ENCODE data around the gene HECW1.

Gene HECW1

DNA sequence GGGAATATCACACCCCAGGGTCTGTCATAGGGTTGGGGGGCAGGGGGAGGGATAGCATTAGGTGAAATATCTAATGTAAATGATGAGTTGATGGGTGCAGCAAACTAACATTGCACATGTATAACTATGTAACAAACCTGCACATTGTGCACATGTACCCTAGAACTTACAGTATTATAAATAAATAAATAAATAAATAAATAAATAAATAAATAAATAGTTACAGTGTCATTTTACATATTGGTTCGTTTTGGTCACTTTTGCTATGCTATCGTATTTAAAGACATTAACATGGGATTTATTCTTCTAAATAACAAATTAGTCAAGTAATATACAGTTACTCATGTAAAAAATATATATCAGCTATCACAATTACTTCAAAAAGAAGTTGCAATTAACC is 228.7 kb downstream of the HECW1 start (continued):
- TF ChIP-seq, protein P1, sequence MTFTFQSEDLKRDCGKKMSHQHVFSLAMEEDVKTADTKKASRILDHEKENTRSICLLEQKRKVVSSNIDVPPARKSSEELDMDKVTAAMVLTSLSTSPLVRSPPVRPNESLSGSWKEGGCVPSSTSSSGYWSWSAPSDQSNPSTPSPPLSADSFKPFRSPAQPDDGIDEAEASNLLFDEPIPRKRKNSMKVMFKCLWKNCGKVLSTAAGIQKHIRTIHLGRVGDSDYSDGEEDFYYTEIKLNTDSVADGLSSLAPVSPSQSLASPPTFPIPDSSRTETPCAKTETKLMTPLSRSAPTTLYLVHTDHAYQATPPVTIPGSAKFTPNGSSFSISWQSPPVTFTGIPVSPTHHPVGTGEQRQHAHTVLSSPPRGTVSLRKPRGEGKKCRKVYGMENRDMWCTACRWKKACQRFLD (tag by site-specific recombination; IDR thresholded peaks at IDR 0.05) = no peak
- no peak for TF ChIP-seq HOXC10 (CRISPR knock-in tag; IDR thresholded peaks at IDR 0.05)
- TF ChIP-seq, protein P2, sequence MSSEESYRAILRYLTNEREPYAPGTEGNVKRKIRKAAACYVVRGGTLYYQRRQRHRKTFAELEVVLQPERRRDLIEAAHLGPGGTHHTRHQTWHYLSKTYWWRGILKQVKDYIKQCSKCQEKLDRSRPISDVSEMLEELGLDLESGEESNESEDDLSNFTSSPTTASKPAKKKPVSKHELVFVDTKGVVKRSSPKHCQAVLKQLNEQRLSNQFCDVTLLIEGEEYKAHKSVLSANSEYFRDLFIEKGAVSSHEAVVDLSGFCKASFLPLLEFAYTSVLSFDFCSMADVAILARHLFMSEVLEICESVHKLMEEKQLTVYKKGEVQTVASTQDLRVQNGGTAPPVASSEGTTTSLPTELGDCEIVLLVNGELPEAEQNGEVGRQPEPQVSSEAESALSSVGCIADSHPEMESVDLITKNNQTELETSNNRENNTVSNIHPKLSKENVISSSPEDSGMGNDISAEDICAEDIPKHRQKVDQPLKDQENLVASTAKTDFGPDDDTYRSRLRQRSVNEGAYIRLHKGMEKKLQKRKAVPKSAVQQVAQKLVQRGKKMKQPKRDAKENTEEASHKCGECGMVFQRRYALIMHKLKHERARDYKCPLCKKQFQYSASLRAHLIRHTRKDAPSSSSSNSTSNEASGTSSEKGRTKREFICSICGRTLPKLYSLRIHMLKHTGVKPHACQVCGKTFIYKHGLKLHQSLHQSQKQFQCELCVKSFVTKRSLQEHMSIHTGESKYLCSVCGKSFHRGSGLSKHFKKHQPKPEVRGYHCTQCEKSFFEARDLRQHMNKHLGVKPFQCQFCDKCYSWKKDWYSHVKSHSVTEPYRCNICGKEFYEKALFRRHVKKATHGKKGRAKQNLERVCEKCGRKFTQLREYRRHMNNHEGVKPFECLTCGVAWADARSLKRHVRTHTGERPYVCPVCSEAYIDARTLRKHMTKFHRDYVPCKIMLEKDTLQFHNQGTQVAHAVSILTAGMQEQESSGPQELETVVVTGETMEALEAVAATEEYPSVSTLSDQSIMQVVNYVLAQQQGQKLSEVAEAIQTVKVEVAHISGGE (tag by site-specific recombination; conservative IDR thresholded peaks at IDR 0.05; ENCODE audit: low read depth) = peak; percentile 65
- TF ChIP-seq ZFP69B (tag by site-specific recombination; IDR thresholded peaks at IDR 0.05) = no peak
- TF ChIP-seq ZFP37 (tag by site-specific recombination; IDR thresholded peaks at IDR 0.05) = no peak
- TF ChIP-seq ZNF174 (tag by site-specific recombination; IDR thresholded peaks at IDR 0.05) = no peak
- no peak for TF ChIP-seq ZNF585B (tag by site-specific recombination; IDR thresholded peaks at IDR 0.05)
- TF ChIP-seq, protein P3, sequence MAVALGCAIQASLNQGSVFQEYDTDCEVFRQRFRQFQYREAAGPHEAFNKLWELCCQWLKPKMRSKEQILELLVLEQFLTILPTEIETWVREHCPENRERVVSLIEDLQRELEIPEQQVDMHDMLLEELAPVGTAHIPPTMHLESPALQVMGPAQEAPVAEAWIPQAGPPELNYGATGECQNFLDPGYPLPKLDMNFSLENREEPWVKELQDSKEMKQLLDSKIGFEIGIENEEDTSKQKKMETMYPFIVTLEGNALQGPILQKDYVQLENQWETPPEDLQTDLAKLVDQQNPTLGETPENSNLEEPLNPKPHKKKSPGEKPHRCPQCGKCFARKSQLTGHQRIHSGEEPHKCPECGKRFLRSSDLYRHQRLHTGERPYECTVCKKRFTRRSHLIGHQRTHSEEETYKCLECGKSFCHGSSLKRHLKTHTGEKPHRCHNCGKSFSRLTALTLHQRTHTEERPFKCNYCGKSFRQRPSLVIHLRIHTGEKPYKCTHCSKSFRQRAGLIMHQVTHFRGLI (tag by site-specific recombination; IDR thresholded peaks at IDR 0.05) = no peak
- 0 out of 2 replicates have a peak, but pooled peaks have one; percentile 27 for TF ChIP-seq ZNF558 (tag by site-specific recombination; IDR thresholded peaks at IDR 0.05)
- TF ChIP-seq ZNF433 (tag by site-specific recombination; IDR thresholded peaks at IDR 0.05; ENCODE audit: low read depth) = 0 out of 2 replicates have a peak, but pooled peaks have one; percentile 35
- no peak for TF ChIP-seq ZNF600 (tag by site-specific recombination; IDR thresholded peaks at IDR 0.05)
- peak; percentile 72 for TF ChIP-seq ZNF426 (tag by site-specific recombination; IDR thresholded peaks at IDR 0.05)
- no peak for TF ChIP-seq ZNF707 (tag by site-specific recombination; IDR thresholded peaks at IDR 0.05)
- no peak for TF ChIP-seq ZNF654 (tag by site-specific recombination; IDR thresholded peaks at IDR 0.05; ENCODE audit: low read depth)
- TF ChIP-seq ZNF266 (tag by site-specific recombination; IDR thresholded peaks at IDR 0.05; ENCODE audit: low read depth) = peak; percentile 62; the same call in 1 of the 2 replicates
- TF ChIP-seq, protein P4, sequence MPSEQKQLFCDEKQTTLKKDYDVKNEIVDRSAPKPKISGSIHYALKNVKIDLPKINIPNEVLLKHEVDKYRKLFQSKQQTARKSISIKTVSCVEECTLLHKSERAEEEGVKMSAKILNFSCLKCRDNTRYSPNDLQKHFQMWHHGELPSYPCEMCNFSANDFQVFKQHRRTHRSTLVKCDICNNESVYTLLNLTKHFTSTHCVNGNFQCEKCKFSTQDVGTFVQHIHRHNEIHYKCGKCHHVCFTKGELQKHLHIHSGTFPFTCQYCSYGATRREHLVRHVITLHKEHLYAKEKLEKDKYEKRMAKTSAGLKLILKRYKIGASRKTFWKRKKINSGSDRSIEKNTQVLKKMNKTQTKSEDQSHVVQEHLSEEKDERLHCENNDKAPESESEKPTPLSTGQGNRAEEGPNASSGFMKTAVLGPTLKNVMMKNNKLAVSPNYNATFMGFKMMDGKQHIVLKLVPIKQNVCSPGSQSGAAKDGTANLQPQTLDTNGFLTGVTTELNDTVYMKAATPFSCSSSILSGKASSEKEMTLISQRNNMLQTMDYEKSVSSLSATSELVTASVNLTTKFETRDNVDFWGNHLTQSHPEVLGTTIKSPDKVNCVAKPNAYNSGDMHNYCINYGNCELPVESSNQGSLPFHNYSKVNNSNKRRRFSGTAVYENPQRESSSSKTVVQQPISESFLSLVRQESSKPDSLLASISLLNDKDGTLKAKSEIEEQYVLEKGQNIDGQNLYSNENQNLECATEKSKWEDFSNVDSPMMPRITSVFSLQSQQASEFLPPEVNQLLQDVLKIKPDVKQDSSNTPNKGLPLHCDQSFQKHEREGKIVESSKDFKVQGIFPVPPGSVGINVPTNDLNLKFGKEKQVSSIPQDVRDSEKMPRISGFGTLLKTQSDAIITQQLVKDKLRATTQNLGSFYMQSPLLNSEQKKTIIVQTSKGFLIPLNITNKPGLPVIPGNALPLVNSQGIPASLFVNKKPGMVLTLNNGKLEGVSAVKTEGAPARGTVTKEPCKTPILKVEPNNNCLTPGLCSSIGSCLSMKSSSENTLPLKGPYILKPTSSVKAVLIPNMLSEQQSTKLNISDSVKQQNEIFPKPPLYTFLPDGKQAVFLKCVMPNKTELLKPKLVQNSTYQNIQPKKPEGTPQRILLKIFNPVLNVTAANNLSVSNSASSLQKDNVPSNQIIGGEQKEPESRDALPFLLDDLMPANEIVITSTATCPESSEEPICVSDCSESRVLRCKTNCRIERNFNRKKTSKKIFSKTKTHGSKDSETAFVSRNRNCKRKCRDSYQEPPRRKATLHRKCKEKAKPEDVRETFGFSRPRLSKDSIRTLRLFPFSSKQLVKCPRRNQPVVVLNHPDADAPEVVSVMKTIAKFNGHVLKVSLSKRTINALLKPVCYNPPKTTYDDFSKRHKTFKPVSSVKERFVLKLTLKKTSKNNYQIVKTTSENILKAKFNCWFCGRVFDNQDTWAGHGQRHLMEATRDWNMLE (tag by site-specific recombination; conservative IDR thresholded peaks at IDR 0.05; ENCODE audit: low read depth) = peak; percentile 74
- TF ChIP-seq, protein P5, sequence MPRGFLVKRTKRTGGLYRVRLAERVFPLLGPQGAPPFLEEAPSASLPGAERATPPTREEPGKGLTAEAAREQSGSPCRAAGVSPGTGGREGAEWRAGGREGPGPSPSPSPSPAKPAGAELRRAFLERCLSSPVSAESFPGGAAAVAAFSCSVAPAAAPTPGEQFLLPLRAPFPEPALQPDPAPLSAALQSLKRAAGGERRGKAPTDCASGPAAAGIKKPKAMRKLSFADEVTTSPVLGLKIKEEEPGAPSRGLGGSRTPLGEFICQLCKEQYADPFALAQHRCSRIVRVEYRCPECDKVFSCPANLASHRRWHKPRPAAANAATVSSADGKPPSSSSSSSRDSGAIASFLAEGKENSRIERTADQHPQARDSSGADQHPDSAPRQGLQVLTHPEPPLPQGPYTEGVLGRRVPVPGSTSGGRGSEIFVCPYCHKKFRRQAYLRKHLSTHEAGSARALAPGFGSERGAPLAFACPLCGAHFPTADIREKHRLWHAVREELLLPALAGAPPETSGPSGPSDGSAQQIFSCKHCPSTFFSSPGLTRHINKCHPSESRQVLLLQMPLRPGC (tag by site-specific recombination; IDR thresholded peaks at IDR 0.05) = no peak
- TF ChIP-seq, protein P6, sequence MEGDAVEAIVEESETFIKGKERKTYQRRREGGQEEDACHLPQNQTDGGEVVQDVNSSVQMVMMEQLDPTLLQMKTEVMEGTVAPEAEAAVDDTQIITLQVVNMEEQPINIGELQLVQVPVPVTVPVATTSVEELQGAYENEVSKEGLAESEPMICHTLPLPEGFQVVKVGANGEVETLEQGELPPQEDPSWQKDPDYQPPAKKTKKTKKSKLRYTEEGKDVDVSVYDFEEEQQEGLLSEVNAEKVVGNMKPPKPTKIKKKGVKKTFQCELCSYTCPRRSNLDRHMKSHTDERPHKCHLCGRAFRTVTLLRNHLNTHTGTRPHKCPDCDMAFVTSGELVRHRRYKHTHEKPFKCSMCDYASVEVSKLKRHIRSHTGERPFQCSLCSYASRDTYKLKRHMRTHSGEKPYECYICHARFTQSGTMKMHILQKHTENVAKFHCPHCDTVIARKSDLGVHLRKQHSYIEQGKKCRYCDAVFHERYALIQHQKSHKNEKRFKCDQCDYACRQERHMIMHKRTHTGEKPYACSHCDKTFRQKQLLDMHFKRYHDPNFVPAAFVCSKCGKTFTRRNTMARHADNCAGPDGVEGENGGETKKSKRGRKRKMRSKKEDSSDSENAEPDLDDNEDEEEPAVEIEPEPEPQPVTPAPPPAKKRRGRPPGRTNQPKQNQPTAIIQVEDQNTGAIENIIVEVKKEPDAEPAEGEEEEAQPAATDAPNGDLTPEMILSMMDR (tag by site-specific recombination; IDR thresholded peaks at IDR 0.05) = no peak
- TF ChIP-seq, protein P7, sequence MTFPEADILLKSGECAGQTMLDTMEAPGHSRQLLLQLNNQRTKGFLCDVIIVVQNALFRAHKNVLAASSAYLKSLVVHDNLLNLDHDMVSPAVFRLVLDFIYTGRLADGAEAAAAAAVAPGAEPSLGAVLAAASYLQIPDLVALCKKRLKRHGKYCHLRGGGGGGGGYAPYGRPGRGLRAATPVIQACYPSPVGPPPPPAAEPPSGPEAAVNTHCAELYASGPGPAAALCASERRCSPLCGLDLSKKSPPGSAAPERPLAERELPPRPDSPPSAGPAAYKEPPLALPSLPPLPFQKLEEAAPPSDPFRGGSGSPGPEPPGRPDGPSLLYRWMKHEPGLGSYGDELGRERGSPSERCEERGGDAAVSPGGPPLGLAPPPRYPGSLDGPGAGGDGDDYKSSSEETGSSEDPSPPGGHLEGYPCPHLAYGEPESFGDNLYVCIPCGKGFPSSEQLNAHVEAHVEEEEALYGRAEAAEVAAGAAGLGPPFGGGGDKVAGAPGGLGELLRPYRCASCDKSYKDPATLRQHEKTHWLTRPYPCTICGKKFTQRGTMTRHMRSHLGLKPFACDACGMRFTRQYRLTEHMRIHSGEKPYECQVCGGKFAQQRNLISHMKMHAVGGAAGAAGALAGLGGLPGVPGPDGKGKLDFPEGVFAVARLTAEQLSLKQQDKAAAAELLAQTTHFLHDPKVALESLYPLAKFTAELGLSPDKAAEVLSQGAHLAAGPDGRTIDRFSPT (tag by site-specific recombination; IDR thresholded peaks at IDR 0.05) = no peak
- TF ChIP-seq, protein P8, sequence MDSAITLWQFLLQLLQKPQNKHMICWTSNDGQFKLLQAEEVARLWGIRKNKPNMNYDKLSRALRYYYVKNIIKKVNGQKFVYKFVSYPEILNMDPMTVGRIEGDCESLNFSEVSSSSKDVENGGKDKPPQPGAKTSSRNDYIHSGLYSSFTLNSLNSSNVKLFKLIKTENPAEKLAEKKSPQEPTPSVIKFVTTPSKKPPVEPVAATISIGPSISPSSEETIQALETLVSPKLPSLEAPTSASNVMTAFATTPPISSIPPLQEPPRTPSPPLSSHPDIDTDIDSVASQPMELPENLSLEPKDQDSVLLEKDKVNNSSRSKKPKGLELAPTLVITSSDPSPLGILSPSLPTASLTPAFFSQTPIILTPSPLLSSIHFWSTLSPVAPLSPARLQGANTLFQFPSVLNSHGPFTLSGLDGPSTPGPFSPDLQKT (IDR thresholded peaks at IDR 0.05; ENCODE audit: borderline replicate concordance, low read depth, low read length) = no peak
- TF ChIP-seq ZNF202 (tag by site-specific recombination; IDR thresholded peaks at IDR 0.05; ENCODE audit: borderline replicate concordance) = 0 out of 2 replicates have a peak, but pooled peaks have one; percentile 19
